Measurements from ENCODE around the gene SP9.

DNA sequence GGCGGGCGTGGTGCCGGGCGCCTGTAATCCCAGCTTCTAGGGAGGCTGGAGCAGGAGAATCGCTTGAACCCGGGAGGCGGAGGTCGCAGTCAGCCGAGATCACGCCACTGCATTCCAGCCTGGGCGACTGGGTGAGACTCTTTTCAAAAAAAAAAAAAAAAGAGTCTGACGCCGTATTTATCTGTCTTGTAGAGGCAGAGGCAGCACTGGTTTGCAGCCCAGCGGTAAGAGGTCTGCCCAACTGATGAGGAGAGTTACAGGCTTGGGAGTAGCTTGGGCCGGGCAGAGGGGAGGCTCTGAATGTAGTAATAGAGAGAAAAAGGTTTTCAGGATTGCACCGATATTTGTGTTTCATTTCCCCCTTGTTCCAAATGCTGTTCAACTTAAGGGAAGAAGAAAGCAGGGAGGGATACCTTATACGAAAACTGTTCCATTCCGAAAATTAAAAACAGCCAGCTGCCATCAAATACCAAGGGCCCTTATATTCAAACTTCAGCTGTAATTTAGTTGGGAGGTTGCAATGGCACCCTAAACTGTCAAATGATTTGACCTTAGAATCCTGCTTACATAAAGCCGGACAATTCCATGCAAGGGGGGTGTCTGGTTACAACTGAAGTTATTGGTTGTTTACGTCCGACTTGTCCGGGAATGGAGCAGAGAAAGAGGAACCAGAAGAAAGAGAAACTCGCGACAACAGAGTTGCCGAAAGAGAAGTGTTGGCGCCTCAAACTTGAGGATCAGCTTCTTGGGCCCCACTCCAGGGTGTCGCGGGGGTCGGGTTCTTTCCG lies 9.2 kb upstream of the SP9 start:
- TF ChIP-seq, protein P1, sequence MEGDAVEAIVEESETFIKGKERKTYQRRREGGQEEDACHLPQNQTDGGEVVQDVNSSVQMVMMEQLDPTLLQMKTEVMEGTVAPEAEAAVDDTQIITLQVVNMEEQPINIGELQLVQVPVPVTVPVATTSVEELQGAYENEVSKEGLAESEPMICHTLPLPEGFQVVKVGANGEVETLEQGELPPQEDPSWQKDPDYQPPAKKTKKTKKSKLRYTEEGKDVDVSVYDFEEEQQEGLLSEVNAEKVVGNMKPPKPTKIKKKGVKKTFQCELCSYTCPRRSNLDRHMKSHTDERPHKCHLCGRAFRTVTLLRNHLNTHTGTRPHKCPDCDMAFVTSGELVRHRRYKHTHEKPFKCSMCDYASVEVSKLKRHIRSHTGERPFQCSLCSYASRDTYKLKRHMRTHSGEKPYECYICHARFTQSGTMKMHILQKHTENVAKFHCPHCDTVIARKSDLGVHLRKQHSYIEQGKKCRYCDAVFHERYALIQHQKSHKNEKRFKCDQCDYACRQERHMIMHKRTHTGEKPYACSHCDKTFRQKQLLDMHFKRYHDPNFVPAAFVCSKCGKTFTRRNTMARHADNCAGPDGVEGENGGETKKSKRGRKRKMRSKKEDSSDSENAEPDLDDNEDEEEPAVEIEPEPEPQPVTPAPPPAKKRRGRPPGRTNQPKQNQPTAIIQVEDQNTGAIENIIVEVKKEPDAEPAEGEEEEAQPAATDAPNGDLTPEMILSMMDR (conservative IDR thresholded peaks at IDR 0.05; ENCODE audit: low read length) = no peak
- no peak for TF ChIP-seq EZH2phosphoT487 (IDR thresholded peaks at IDR 0.05; ENCODE audit: borderline replicate concordance)

Measured in Loucy (cell line).